A673 (cell line): ENCODE data around the gene SHISA9. TPM values are rescaled to one million over a fixed set of nuclear protein-coding genes. Genes with fewer than 3 reads are reported as not detected.
A peak's percentile ranks its signal among the peaks of the same experiment; 100 is the strongest.
"Not testable (repeated sequence)": the region's sequence is repeated elsewhere in the genome, so short reads cannot be mapped to it uniquely, and the experiment has no call there.

Experiments used
- Bru-seq: library from RNA; stranded (reverse); fragments of 400-500 nt; gene quantifications from one replicate; lab custom pipeline; 2021; lab: Mats Ljungman, UMichigan
- BruChase-seq, 2 experiments: library from RNA; stranded (reverse); fragments of 400-500 nt; gene quantifications; one replicate each; lab custom pipeline; 2021; lab: Mats Ljungman, UMichigan
- BruUV-seq: library from RNA; stranded (reverse); fragments of 400-500 nt; replicated peaks from 2 replicates; lab custom pipeline; 2021; lab: Mats Ljungman, UMichigan
- CTCF ChIA-PET: fragments of 300-600 bp; sonication (Branson Sonifier 250); formaldehyde crosslinking; loops from one replicate; lab custom pipeline; 2022; ENCODE audit warnings: antibody characterized with exemption; lab: Charles Lee
- POLR2A ChIA-PET: fragments of 300-600 bp; sonication (Branson Sonifier 250); formaldehyde crosslinking; loops from one replicate; lab custom pipeline; 2022; ENCODE audit warnings: antibody characterized with exemption; ENCODE audit not compliant: low non-redundant PET; lab: Charles Lee
- DNase-seq: peaks from one replicate; pipeline ENCODE4 v3.0.0-alpha.2; 2015; ENCODE audit warnings: low spot score
- H3K27ac ChIP-seq: fragments of 200-600 bp; sonication (generic); 2 replicates; pipeline ENCODE4 v1.5.1; 2016; ENCODE audit warnings: mixed run types, low read depth, mild to moderate bottlenecking, mixed read lengths, antibody characterized with exemption, low read length; ENCODE audit not compliant: poor library complexity, severe bottlenecking
- H3K27me3 ChIP-seq: fragments of 200-600 bp; sonication (generic); replicated peaks from 2 replicates; pipeline ENCODE4 v1.6.1; 2017; ENCODE audit warnings: mixed run types, low read depth, mild to moderate bottlenecking, mixed read lengths, antibody characterized with exemption, low read length; ENCODE audit not compliant: insufficient read depth, poor library complexity
- H3K36me3 ChIP-seq: fragments of 200-600 bp; sonication (generic); 2 replicates; pipeline ENCODE4 v1.6.1; 2016; ENCODE audit warnings: mixed run types, mild to moderate bottlenecking, mixed read lengths, antibody characterized with exemption, low read length; ENCODE audit not compliant: insufficient read depth, poor library complexity, severe bottlenecking
- H3K4me1 ChIP-seq: fragments of 200-600 bp; sonication (generic); 2 replicates; pipeline ENCODE4 v1.6.1; 2017; ENCODE audit warnings: mixed run types, mild to moderate bottlenecking, mixed read lengths, antibody characterized with exemption, low read length; ENCODE audit not compliant: insufficient read depth, poor library complexity, severe bottlenecking
- H3K4me3 ChIP-seq: fragments of 200-600 bp; sonication (generic); 2 replicates; pipeline ENCODE4 v1.5.1; 2016; ENCODE audit warnings: low read depth, mixed run types, mild to moderate bottlenecking, mixed read lengths, low read length; ENCODE audit not compliant: poor library complexity, severe bottlenecking
- H3K9me3 ChIP-seq: fragments of 200-600 bp; sonication (generic); 2 replicates; pipeline ENCODE4 v1.6.1; 2016; ENCODE audit warnings: mixed run types, low read depth, mild to moderate bottlenecking, mixed read lengths, antibody characterized with exemption, low read length; ENCODE audit not compliant: poor library complexity, severe bottlenecking
- EZH2 ChIP-seq: fragments of 200-600 bp; sonication (generic); IDR thresholded peaks from 2 replicates; pipeline ENCODE4 v1.6.1; 2017; ENCODE audit warnings: borderline replicate concordance, low read depth, mild to moderate bottlenecking, mixed read lengths, antibody characterized with exemption, low read length; ENCODE audit not compliant: poor library complexity, severe bottlenecking
- intact Hi-C: fragments of 100-400 bp; cut with micrococcal nuclease; formaldehyde crosslinking; loops from one replicate; pipeline ENCODE4 v1.10.0; 2022; ENCODE audit not compliant: unreplicated experiment
- long read RNA-seq: library from polyadenylated mRNA; stranded (forward); transcript quantifications from one replicate; pipeline ENCODE4 v2.0.0, GENCODE V29; 2022
- total RNA-seq: library from RNA; stranded (reverse); gene quantifications from 2 replicates; pipeline ENCODE4 v1.2.3, GENCODE V29; 2021
- TF ChIP-seq, protein P1 (sequence below): fragments of 300-800, 200-600 bp; sonication (generic); conservative IDR thresholded peaks from 2 replicates; pipeline ENCODE4 v1.5.1; 2017; ENCODE audit warnings: low read depth, mild to moderate bottlenecking, antibody characterized with exemption, low read length, moderate library complexity, mixed read lengths

Gene SHISA9
- total RNA-seq (not detected in 2 replicates), Bru-seq, nascent RNA (percentile 0 among the genes with signal in this experiment), BruChase-seq, experiment 1, labeled RNA remaining after a 2-hour chase (not detected), BruChase-seq, experiment 2, labeled RNA remaining after a 6-hour chase (not detected)
- long read RNA-seq = 0 reads

DNA sequence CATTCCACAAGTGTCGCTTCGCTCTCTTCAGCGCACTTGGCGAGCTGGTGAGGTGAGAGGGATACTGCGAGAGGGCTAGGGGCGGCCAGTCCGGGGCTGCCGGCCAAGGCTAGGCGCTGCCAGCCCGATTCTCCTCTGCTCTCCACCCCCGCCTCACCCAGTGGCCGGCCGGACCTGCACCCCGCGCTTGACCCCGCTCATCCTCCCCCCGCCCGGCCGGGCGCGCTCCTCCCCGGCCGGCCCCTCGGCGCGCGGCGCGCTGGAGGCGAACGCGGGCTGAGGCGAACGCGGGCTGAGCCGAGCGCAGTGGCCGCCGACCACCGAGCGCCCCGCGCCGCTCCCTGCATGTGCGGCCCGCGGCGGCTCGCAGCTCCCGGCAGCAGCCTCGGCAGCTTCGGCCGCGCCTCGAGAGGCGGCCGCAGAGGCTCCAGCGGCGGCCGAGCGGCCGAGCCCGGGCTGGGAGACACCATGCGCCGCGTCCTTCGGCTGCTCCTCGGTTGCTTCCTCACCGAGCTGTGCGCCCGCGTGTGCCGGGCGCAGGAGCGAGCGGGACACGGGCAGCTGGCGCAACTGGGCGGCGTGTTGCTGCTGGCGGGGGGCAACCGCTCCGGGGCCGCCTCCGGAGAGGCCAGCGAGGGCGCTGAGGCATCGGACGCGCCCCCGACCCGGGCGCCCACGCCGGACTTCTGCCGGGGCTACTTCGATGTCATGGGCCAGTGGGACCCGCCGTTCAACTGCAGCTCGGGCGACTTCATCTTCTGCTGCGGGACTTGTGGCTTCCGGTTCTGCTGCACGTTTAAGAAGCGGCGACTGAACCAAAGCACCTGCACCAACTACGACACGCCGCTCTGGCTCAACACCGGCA, at the start of gene SHISA9:
SHISA9 (plus strand) TSS at position 2 of the 865 bp plus-strand sequence.
- intact Hi-C loops = no loop called here
- Histone ChIP-seq H3K27ac (no peak within 1 kb of the TSS), H3K4me3 (no peak within 1 kb of the TSS), H3K36me3 (no peaks in the 10 kb centered on the region), H3K9me3 (no peaks in the 10 kb centered on the region), H3K4me1 (no peaks in the 10 kb centered on the region), H3K27me3 (peaks cover 55% of the 10 kb centered on the region)
- no peak for DNase-seq
- CTCF ChIA-PET = interaction anchor here (0.6 kb wide), 1 partner anchor 28 kb away, joined by 5 read pairs; no protein-coding TSS in a partner anchor
- TF ChIP-seq EZH2 = peak; percentile 11
- TF ChIP-seq, protein P1, sequence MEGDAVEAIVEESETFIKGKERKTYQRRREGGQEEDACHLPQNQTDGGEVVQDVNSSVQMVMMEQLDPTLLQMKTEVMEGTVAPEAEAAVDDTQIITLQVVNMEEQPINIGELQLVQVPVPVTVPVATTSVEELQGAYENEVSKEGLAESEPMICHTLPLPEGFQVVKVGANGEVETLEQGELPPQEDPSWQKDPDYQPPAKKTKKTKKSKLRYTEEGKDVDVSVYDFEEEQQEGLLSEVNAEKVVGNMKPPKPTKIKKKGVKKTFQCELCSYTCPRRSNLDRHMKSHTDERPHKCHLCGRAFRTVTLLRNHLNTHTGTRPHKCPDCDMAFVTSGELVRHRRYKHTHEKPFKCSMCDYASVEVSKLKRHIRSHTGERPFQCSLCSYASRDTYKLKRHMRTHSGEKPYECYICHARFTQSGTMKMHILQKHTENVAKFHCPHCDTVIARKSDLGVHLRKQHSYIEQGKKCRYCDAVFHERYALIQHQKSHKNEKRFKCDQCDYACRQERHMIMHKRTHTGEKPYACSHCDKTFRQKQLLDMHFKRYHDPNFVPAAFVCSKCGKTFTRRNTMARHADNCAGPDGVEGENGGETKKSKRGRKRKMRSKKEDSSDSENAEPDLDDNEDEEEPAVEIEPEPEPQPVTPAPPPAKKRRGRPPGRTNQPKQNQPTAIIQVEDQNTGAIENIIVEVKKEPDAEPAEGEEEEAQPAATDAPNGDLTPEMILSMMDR = no peak
- POLR2A ChIA-PET = no interaction called here
- BruUV-seq = no TSS peak

DNA sequence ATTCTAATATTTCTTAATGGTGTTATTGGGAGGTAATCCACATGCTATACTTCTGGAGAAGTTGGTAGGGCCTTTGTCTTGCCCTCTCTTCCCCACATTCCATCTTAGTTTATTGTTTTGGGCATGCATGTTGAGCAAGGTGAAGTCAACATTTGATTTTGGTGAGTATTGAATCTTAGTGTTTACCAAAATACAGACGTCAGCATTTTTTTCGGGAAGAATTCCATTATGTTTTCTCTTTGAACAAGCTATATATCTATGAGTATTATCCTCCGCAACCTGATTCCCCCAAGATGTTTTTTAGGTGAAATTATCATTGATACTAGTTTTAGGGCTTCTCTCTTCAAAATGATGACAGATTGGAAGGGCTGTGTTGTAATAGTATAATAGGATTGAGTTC, 47.4 kb upstream of the SHISA9 start:
- DNase-seq = no peak
- ChIA-PET CTCF (no interaction called here), POLR2A (no interaction called here)
- TF ChIP-seq EZH2 = no peak
- TF ChIP-seq, protein P1 = no peak
- intact Hi-C loops = no loop called here
- H3K4me3 ChIP-seq = no peak overlapping the region
- no peak overlapping the region for H3K27ac ChIP-seq
- no peaks in the 10 kb centered on the region for H3K9me3 ChIP-seq
- no TSS peak for BruUV-seq
- no peaks in the 10 kb centered on the region for H3K4me1 ChIP-seq
- no peaks in the 10 kb centered on the region for H3K36me3 ChIP-seq
- H3K27me3 ChIP-seq = no peaks in the 10 kb centered on the region

DNA sequence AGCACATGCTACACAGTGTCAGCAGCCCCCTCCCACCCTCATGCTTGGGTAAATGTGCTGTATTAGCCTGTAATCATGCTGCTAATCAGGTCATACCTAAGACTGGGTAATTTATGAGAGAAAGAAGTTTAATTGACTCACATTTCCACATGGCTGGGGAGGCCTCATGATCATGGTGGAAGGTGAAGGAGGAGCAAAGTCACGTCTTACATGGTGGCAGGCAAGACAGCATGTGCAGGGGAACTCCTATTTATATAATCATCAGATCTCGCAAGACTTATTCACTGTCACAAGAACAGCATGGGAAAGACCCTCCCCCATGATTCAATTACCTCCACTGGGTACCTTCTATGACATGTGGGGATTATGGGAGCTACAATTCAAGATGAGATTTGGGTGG, 44.0 kb upstream of the SHISA9 start:
- H3K9me3 ChIP-seq, intact Hi-C loops, H3K36me3 ChIP-seq, H3K4me3 ChIP-seq, CTCF ChIA-PET, DNase-seq, H3K4me1 ChIP-seq, BruUV-seq, POLR2A ChIA-PET, H3K27ac ChIP-seq, H3K27me3 ChIP-seq: not testable (repeated sequence)
